ENCODE data around the gene KCTD1. TPM values are rescaled to one million over a fixed set of nuclear protein-coding genes. Genes with fewer than 3 reads are reported as not detected.

Gene KCTD1
- total and polyA plus RNA-seq, 2 of the 8 experiments (the other 6 are each of a cell fraction or from before 2014, with no cell fraction given): 7.7 to 14.0 TPM

DNA sequence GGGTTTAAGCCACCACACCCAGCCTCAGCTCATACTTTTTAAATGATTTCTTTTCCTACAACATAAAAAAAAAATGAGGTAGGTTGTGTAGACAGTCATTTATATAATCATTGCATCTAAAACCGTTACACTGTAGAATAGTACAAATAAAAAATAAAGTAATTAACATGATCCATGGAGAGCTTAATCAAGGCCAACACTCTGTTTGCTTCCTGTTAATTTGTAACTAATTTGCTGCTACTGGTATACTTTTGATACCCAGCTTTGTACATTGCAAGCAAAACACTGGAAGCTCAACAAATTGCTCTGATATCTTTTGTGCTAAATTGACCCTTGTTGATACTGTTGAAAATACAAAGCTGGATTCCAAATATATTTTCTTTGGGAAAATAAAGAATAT is 20.2 kb upstream of the KCTD1 start:
- H2BK12ac ChIP-seq (ENCODE audit: low read depth, low read length): no peak overlapping the region
- H4K20me1 ChIP-seq (replicated peaks in 1 of 2; ENCODE audit: control insufficient read depth in 1 of 2, insufficient read depth in 2 of 2, low read length in 2 of 2): no peaks in the 10 kb centered on the region
- H3K14ac ChIP-seq (ENCODE audit: insufficient read length): no peak overlapping the region
- TF ChIP-seq ZNF274 (IDR thresholded peaks at IDR 0.05; ENCODE audit: borderline replicate concordance, extremely low read depth, low read length) (no peak), TEAD4 (IDR thresholded peaks at IDR 0.05; ENCODE audit: low read depth, low read length) (no peak), TCF12 (IDR thresholded peaks at IDR 0.05; ENCODE audit: low read depth, low read length) (no peak), SP2 (IDR thresholded peaks at IDR 0.05; ENCODE audit: low read length) (no peak), POLR2A (IDR thresholded peaks at IDR 0.05; ENCODE audit: control extremely low read depth in 1 of 2, low read depth in 2 of 2, low read length in 2 of 2) (no peak), SRF (IDR thresholded peaks at IDR 0.05; ENCODE audit: low read depth, low read length) (no peak), EGR1 (IDR thresholded peaks at IDR 0.05; ENCODE audit: borderline replicate concordance, low read depth, low read length) (no peak), CREB1 (IDR thresholded peaks at IDR 0.05) (no peak), TBP (IDR thresholded peaks at IDR 0.05; ENCODE audit: low read depth, low read length) (no peak), SAP30 (IDR thresholded peaks at IDR 0.05; ENCODE audit: insufficient read depth, insufficient replicate concordance, low read length) (no peak)
- H2BK5ac ChIP-seq (ENCODE audit: low read depth, low read length): no peak overlapping the region
- H3K23ac ChIP-seq (ENCODE audit: insufficient read length): no peak overlapping the region
- no peak overlapping the region for H3K18ac ChIP-seq (ENCODE audit: extremely low read depth, low read length)
- POLR2A ChIA-PET (ENCODE audit: partially characterized antibody): interaction anchor here (1.1 kb wide), 1 partner anchor 20 kb away, joined by 5 read pairs; the partner anchor contains the start of gene KCTD1
- no peak overlapping the region for H2AFZ ChIP-seq (ENCODE audit: low read length)
- H4K8ac ChIP-seq (ENCODE audit: extremely low read depth, insufficient read depth, low read length): no peak overlapping the region
- no peaks in the 10 kb centered on the region for H3K27me3 ChIP-seq (replicated peaks in 1 of 4; ENCODE audit: control insufficient read depth in 3 of 4, extremely low read depth in 1 of 4, insufficient read depth in 3 of 4, low read length in 3 of 4)
- H3K4ac ChIP-seq (replicated peaks; ENCODE audit: insufficient read length, low read depth, low read length): no peak overlapping the region
- no peak overlapping the region for H3K27ac ChIP-seq (ENCODE audit: low read depth, low read length)
- H3K4me3 ChIP-seq (ENCODE audit: extremely low read depth in 1 of 4, insufficient read depth in 2 of 4, low read depth in 3 of 4, low read length in 4 of 4): no peak overlapping the region
- no peak overlapping the region for H3K4me2 ChIP-seq (ENCODE audit: insufficient read depth in 1 of 2, low read depth in 2 of 2, low read length in 2 of 2)
- peaks cover 0 to 6% (median 1%) of the 10 kb centered on the region in 4 experiments; a peak in 3 of 7 replicates for H3K4me1 ChIP-seq (replicated peaks in 1 of 4; ENCODE audit: control insufficient read depth in 3 of 4, insufficient read depth in 4 of 4, low read length in 3 of 4)
- H2BK20ac ChIP-seq (ENCODE audit: low read length): no peak overlapping the region
- CTCF ChIA-PET (ENCODE audit: partially characterized antibody): interaction anchor here (0.9 to 1.6 kb wide), 12 partner anchors 9 to 160 kb away, joined by 3 to 7 read pairs (median 4); partner anchors contain the start of gene KCTD1
- no peak overlapping the region for H2AK5ac ChIP-seq (ENCODE audit: low read depth, low read length)
- no peaks in the 10 kb centered on the region for H3K23me2 ChIP-seq (ENCODE audit: low read depth, low read length)
- DNase-seq (ENCODE audit: low read depth in 1 of 2, low spot score in 2 of 2) (no peak), FAIRE-seq (no peak)
- no peak overlapping the region for H2BK120ac ChIP-seq (replicated peaks; ENCODE audit: low read depth, low read length)
- H4K91ac ChIP-seq (replicated peaks; ENCODE audit: insufficient read length, low read length): no peak overlapping the region
- H3K79me2 ChIP-seq (ENCODE audit: control insufficient read depth in 1 of 2, insufficient read depth in 2 of 2, low read length in 2 of 2): no peaks in the 10 kb centered on the region
- no peak overlapping the region for H3K9ac ChIP-seq (replicated peaks in 1 of 4; ENCODE audit: extremely low read depth in 1 of 4, low read depth in 3 of 4, low read length in 3 of 4)
- H3K36me3 ChIP-seq (ENCODE audit: control insufficient read depth in 2 of 4, insufficient read depth in 4 of 4, low read length in 3 of 4): no peaks in the 10 kb centered on the region
- H4K5ac ChIP-seq (ENCODE audit: insufficient read length, low read depth, low read length): no peak overlapping the region
- 100% methylated on average over 1 of the region's 1 CpG; no CpG with 5 or more reads in 1 of the 2 experiments for WGBS, 2 experiments (ENCODE audit: extremely low coverage in 1 of 2, insufficient coverage in 1 of 2, insufficient read length in 1 of 2, insufficient replicate concordance in 2 of 2, low coverage in 1 of 2, low lambda C conversion rate in 2 of 2, missing lambda C conversion rate in 1 of 2)
- no peaks in the 10 kb centered on the region for H3K9me3 ChIP-seq (ENCODE audit: insufficient read depth in 2 of 2, low read depth in 1 of 2, low read length in 1 of 2)
- no peaks in the 10 kb centered on the region for H3K79me1 ChIP-seq (ENCODE audit: low read depth, low read length)
- H3K56ac ChIP-seq (replicated peaks; ENCODE audit: insufficient read length, low read depth, low read length): no peak overlapping the region
- H2BK15ac ChIP-seq (ENCODE audit: low read length): no peak overlapping the region

All from H1 (cell line).